Fibroblast of pulmonary artery (primary cell): Measurements from ENCODE around the gene TTLL11.

ENCODE experiments used
- DNase-seq: peaks from one replicate; pipeline ENCODE4 v3.0.0-alpha.2; 2010; ENCODE audit warnings: low read depth
- H3K4me3 ChIP-seq: replicated peaks from 2 replicates; pipeline ENCODE4 v1.5.1; 2011; ENCODE audit warnings: low read depth, mild to moderate bottlenecking, control low read depth, low read length, moderate library complexity
- CTCF ChIP-seq: IDR thresholded peaks from 2 replicates; pipeline ENCODE4 v1.5.1; 2011; ENCODE audit warnings: mild to moderate bottlenecking, control low read depth, low read length, inconsistent platforms; ENCODE audit errors: missing control alignments

The TTLL11 gene

DNA sequence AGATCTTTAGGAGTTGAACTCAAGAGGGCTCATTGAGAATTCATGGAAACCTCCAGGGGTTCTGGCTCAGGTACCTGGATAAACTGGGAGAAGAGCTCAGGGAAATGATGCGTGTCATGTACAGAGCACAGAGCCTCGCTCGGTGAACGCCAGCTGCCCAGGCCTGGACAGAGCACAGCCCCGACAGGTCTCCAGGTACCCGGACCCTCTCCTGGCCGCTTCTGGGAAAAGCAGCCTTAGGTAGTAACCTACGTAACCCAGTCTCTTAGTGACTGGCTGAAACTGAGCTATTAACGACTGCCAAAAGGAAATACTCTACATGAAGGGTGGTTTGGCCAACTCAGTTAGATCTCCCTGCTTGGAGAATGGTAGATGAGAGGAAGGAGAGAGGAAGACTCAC, 157.4 kb downstream of the TTLL11 start:
- no peak overlapping the region for H3K4me3 ChIP-seq
- DNase-seq = no peak
- no peak for TF ChIP-seq CTCF

DNA sequence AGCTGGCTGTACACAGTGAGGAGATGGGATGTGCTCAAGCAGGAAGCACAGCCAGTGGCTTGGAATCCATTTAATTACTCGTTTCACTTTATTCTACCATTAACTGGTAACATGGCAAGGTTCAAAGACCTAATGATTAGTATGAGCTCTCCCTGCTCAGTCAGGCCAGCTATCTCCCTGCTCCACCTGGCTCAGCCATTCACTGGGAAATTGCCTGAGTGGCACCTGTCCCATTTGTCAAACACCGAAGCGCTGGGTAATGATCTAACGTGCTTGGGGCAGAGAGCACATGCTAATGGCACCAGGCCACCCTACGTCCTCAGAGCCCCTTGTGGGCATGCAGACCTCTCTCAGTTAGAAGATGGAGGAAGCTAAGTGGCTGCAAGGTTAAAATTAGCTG, 162.2 kb downstream of the TTLL11 start:
- no peak overlapping the region for H3K4me3 ChIP-seq
- no peak for TF ChIP-seq CTCF
- DNase-seq = no peak

DNA sequence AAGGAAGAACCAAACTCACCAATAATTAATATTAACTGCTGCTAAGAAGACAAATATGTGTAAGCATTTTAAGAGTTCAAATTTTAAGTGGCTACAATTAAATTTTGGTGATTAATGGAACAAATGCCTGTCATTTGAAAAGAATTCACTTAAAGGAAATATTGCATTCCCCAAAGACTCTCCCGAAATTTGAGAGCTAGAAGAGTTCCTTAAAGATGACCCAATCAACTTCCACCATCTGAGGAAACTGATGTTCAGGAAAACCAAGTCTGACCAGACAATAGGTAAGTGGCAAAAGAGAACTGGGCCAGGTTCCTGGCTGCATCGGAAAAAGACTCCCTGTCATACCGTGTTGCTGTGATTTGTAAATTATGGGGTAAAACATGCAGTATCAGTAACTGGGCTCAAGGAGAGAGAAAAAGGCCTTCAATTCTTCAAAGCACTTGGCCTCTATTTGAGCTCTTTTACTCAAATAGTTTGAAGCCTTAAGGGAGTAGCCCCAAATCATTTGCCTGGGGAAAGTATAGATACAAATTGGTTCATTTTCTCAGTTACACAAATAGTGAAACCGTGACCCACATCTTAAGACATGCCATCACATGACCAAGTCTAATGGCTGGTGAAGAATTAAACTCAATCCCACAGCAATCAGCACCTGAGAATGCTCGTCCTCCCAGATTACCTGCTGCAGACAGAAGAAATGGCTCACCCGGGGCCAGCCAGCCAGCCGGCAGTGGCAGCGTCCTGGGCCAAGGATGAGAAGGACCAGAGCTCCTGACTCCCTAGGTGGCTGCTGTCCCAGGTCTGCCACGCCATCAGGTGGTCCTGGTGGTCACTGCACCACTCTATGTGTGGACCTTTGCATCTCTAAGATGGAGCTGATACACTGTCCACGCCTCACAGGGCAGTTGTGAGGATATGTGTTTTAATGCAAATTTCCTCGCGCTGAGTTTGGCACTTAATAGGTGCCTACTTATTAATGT, 162.9 kb downstream of the TTLL11 start:
- peak; percentile 12 for TF ChIP-seq CTCF
- DNase-seq = no peak
- H3K4me3 ChIP-seq = no peak overlapping the region

- DNase-seq = no peak
- H3K4me3 ChIP-seq = no peak overlapping the region
- no peak for TF ChIP-seq CTCF
Measured at GRCh38 chr9:121927636-121928035, 165.5 kb downstream of the TTLL11 start.

DNA sequence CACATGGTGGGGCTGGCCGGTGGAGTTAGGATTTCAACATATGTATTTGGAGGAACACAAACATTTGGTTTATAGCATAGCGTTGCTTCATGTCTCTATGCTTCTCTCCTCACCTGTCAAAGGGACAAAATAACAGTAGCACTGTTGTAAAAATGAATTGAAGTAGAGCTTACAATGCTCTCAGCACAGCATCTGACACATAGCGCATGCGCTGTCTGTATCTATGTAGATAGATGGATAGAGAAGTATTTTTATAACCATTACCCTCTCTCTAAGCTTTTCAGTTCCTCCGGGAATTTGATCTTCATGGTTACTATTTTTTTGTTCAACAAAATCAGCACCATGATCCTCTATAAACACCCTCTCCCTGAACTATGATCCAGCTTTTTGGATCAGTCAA, 166.0 kb downstream of the TTLL11 start:
- no peak overlapping the region for H3K4me3 ChIP-seq
- DNase-seq = no peak
- TF ChIP-seq CTCF = no peak

DNA sequence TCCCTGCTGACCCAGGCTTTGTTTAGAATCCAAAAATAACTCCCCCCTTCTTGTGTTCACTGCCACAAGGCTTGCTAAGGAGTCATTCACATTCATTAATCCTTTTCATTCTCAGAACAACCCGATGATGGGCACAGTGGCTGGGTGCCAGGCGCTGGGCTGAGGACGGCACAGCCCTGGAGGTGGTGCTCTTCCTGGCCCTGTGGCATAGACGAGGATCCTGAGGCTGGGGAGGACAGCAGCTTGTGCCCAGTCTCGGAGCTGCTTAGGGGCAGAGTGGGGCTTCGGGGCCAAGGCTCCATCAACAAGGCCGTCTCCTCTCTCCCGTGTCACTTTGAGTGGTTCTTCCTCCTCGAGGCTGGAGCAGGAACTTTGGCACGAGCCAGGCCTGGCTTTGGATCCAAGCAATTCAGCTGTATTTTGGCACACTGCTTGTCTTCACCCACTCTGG, 166.7 kb downstream of the TTLL11 start:
- DNase-seq = no peak
- no peak overlapping the region for H3K4me3 ChIP-seq
- TF ChIP-seq CTCF = no peak

GRCh38 chr9:121925935-121926334, 167.2 kb downstream of the TTLL11 start:
- DNase-seq = no peak
- H3K4me3 ChIP-seq = no peak overlapping the region
- no peak for TF ChIP-seq CTCF
